Hindlimb muscle (tissue), 1 donor: ENCODE data around the gene FAM3D. TPM values are rescaled to one million over a fixed set of nuclear protein-coding genes. Genes with fewer than 3 reads are reported as not detected.

Experiments
- DNase-seq: peaks from one replicate; pipeline ENCODE4 v3.0.0-alpha.2; 2013
- polyA plus RNA-seq: library from polyadenylated mRNA; unstranded; fragments of 120-200 nt; gene quantifications from one replicate; pipeline ENCODE4 v1.2.1, GENCODE V29; 2013; ENCODE audit not compliant: insufficient read length

Gene FAM3D
- polyA plus RNA-seq, 1 donor, result not detected

GRCh38 chr3:58652624-58653023 lies 13.9 kb downstream of the FAM3D start:
- no peak for DNase-seq

GRCh38 chr3:58651276-58651675 lies 15.3 kb downstream of the FAM3D start:
- DNase-seq, result no peak

- no peak for DNase-seq
Observed at GRCh38 chr3:58647381-58648141, 19.0 kb downstream of the FAM3D start.

GRCh38 chr3:58646503-58646902 lies 20.1 kb downstream of the FAM3D start:
- DNase-seq, result no peak

- DNase-seq, result no peak
Observed at GRCh38 chr3:58645726-58646125, 20.8 kb downstream of the FAM3D start.

GRCh38 chr3:58642846-58643245 lies 23.7 kb downstream of the FAM3D start:
- DNase-seq, result no peak

- peak; percentile 67 for DNase-seq
Observed at GRCh38 chr3:58640700-58641372, 25.7 kb downstream of the FAM3D start.

- no peak for DNase-seq
Observed at GRCh38 chr3:58639842-58640241, 26.7 kb downstream of the FAM3D start.

GRCh38 chr3:58639001-58639400 lies 27.6 kb downstream of the FAM3D start:
- DNase-seq, result no peak

- no peak for DNase-seq
Observed at GRCh38 chr3:58638591-58638990, 28.0 kb downstream of the FAM3D start.

- no peak for DNase-seq
Observed at GRCh38 chr3:58637509-58637908, 29.1 kb downstream of the FAM3D start.

- no peak for DNase-seq
Observed at GRCh38 chr3:58635371-58636285, 30.9 kb downstream of the FAM3D start.

GRCh38 chr3:58633157-58633865 lies 33.3 kb downstream of the FAM3D start:
- no peak for DNase-seq

- DNase-seq, result no peak
Observed at GRCh38 chr3:58631742-58632141, 34.8 kb downstream of the FAM3D start.

- no peak for DNase-seq
Observed at GRCh38 chr3:58630710-58631092, 35.9 kb downstream of the FAM3D start.

- peak; percentile 67 for DNase-seq
Observed at GRCh38 chr3:58630076-58630709, 36.4 kb downstream of the FAM3D start.

GRCh38 chr3:58629629-58630028 lies 36.9 kb downstream of the FAM3D start:
- DNase-seq, result no peak

GRCh38 chr3:58628823-58629562 lies 37.6 kb downstream of the FAM3D start:
- DNase-seq, result peak; percentile 92

GRCh38 chr3:58627941-58628340 lies 38.6 kb downstream of the FAM3D start:
- DNase-seq, result no peak

GRCh38 chr3:58627570-58627885 lies 39.0 kb downstream of the FAM3D start:
- DNase-seq, result no peak

GRCh38 chr3:58626841-58627569 lies 39.6 kb downstream of the FAM3D start:
- no peak for DNase-seq
